ENCODE results near the gene C17orf107. TPM values are rescaled to one million over a fixed set of nuclear protein-coding genes. Genes with fewer than 3 reads are reported as not detected.

Gene C17orf107
- total and polyA plus RNA-seq, 2 experiments from 2014 or later = 8.8 to 9.1 TPM

- H3K36me3 ChIP-seq (replicated peaks; ENCODE audit: insufficient read depth, low read depth) = no peaks in the 10 kb centered on the region
- 88% methylated on average over 12 of the region's 12 CpGs for WGBS (ENCODE audit: low lambda C conversion rate, missing lambda C conversion rate)
- H2AFZ ChIP-seq = no peak overlapping the region
- no peaks in the 10 kb centered on the region for H3K27me3 ChIP-seq
- no peak for TF ChIP-seq EZH2phosphoT487 (IDR thresholded peaks at IDR 0.05; ENCODE audit: low read depth, severe bottlenecking, unreplicated experiment)
- TF ChIP-seq CTCF (IDR thresholded peaks at IDR 0.05; ENCODE audit: poor library complexity) = no peak
- no peak for TF ChIP-seq EZH2 (IDR thresholded peaks at IDR 0.05; ENCODE audit: borderline replicate concordance)
- H3K4me3 ChIP-seq = no peak overlapping the region
- no peak overlapping the region for H3K4me2 ChIP-seq
- no peaks in the 10 kb centered on the region for H3K9me3 ChIP-seq (ENCODE audit: low read depth)
- no peak overlapping the region for H3K27ac ChIP-seq
- no peaks in the 10 kb centered on the region for H3K9me2 ChIP-seq (replicated peaks; ENCODE audit: insufficient read depth)
- H4K20me1 ChIP-seq (ENCODE audit: insufficient read depth, poor library complexity, severe bottlenecking) = no peaks in the 10 kb centered on the region
- H3K4me1 ChIP-seq (ENCODE audit: insufficient read depth) = no peaks in the 10 kb centered on the region
- DNase-seq (ENCODE audit: low spot score) = no peak
- H3K79me2 ChIP-seq = peaks cover 6% of the 10 kb centered on the region
These were observed 33.4 kb downstream of the C17orf107 start for GRCh38 chr17:4932756-4933155.

- Histone ChIP-seq H3K36me3 (replicated peaks; ENCODE audit: insufficient read depth, low read depth) (no peaks in the 10 kb centered on the region), H3K27ac (no peak overlapping the region), H4K20me1 (ENCODE audit: insufficient read depth, poor library complexity, severe bottlenecking) (no peaks in the 10 kb centered on the region), H3K4me3 (no peak overlapping the region), H3K79me2 (peaks cover 15% of the 10 kb centered on the region), H2AFZ (no peak overlapping the region), H3K27me3 (no peaks in the 10 kb centered on the region), H3K9me2 (replicated peaks; ENCODE audit: insufficient read depth) (no peaks in the 10 kb centered on the region), H3K4me2 (no peak overlapping the region), H3K4me1 (ENCODE audit: insufficient read depth) (peaks cover 6% of the 10 kb centered on the region), H3K9me3 (ENCODE audit: low read depth) (no peaks in the 10 kb centered on the region)
- 91% methylated on average over 9 of the region's 16 CpGs for WGBS (ENCODE audit: low lambda C conversion rate, missing lambda C conversion rate)
- no peak for DNase-seq (ENCODE audit: low spot score)
- no peak for TF ChIP-seq EZH2 (IDR thresholded peaks at IDR 0.05; ENCODE audit: borderline replicate concordance)
- no peak for TF ChIP-seq CTCF (IDR thresholded peaks at IDR 0.05; ENCODE audit: poor library complexity)
- no peak for TF ChIP-seq EZH2phosphoT487 (IDR thresholded peaks at IDR 0.05; ENCODE audit: low read depth, severe bottlenecking, unreplicated experiment)
These were observed 34.3 kb downstream of the C17orf107 start for GRCh38 chr17:4933646-4934045.

- H3K4me3 ChIP-seq = no peak overlapping the region
- peak; percentile 34 for DNase-seq (ENCODE audit: low spot score)
- H3K4me2 ChIP-seq = no peak overlapping the region
- H2AFZ ChIP-seq = no peak overlapping the region
- peaks cover 12% of the 10 kb centered on the region for H3K4me1 ChIP-seq (ENCODE audit: insufficient read depth)
- peaks cover 22% of the 10 kb centered on the region for H3K79me2 ChIP-seq
- H4K20me1 ChIP-seq (ENCODE audit: insufficient read depth, poor library complexity, severe bottlenecking) = no peaks in the 10 kb centered on the region
- H3K36me3 ChIP-seq (replicated peaks; ENCODE audit: insufficient read depth, low read depth) = no peaks in the 10 kb centered on the region
- 55% methylated on average over 14 of the region's 14 CpGs for WGBS (ENCODE audit: low lambda C conversion rate, missing lambda C conversion rate)
- H3K27ac ChIP-seq = no peak overlapping the region
- TF ChIP-seq EZH2phosphoT487 (IDR thresholded peaks at IDR 0.05; ENCODE audit: low read depth, severe bottlenecking, unreplicated experiment) = no peak
- peak; percentile 17 for TF ChIP-seq CTCF (IDR thresholded peaks at IDR 0.05; ENCODE audit: poor library complexity)
- TF ChIP-seq EZH2 (IDR thresholded peaks at IDR 0.05; ENCODE audit: borderline replicate concordance) = no peak
- H3K9me2 ChIP-seq (replicated peaks; ENCODE audit: insufficient read depth) = no peaks in the 10 kb centered on the region
- no peaks in the 10 kb centered on the region for H3K27me3 ChIP-seq
- H3K9me3 ChIP-seq (ENCODE audit: low read depth) = no peaks in the 10 kb centered on the region
These were observed 35.0 kb downstream of the C17orf107 start for GRCh38 chr17:4934173-4934979.

Measured in hepatocyte (in vitro differentiated cells).